DMS114 treated with DMSO at 0.1 percent for 48 hours (cell line): ENCODE results near the gene PET100.

Source experiments
- DNase-seq: peaks from one replicate; lab custom pipeline; 2025; ENCODE audit not compliant: unreplicated experiment; lab: John Stamatoyannopoulos, UW

The PET100 gene, protein sequence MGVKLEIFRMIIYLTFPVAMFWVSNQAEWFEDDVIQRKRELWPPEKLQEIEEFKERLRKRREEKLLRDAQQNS

DNA sequence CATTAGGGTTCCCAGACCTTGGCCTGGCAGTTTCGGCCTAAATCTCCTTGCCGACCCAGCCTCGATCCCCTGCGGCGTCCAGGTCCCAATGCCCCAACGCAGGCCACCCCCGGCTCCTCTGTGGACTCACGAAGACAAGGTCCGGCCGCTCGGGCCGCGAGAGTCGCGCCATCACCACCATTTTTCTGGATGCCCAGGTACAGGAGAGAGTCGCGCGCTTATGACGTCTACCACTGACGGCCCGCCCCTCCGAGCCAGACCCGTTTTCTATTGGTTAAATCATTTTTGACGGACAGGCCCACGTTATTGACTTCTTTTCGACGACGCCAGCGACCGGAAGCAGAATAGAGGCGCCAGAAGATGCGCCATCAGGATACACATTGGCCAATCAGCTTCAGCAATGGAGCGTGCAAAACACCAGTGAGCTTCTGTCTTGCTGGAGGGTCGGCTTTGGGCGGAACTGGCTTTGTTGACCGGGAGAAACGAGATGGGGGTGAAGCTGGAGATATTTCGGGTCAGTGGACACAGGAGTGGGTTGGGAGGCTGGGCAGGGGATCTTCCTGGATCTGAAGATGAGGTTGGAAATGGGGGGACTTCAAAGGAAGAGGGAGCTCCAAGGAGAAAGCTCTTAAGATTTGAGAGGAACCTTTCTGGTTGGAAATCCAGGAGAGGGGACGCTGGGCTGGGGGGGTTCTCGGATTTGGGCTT, at the start of gene PET100, which contains the start of gene XAB2:
TSS of gene PET100 (plus strand) at position 447 of the 708 bp plus-strand sequence. CDS start at position 488, 41 bp downstream.
TSS of gene XAB2 (minus strand) at position 199 of the 708 bp plus-strand sequence. CDS start at position 181, 18 bp downstream.
- peak; percentile 94 for DNase-seq

DNA sequence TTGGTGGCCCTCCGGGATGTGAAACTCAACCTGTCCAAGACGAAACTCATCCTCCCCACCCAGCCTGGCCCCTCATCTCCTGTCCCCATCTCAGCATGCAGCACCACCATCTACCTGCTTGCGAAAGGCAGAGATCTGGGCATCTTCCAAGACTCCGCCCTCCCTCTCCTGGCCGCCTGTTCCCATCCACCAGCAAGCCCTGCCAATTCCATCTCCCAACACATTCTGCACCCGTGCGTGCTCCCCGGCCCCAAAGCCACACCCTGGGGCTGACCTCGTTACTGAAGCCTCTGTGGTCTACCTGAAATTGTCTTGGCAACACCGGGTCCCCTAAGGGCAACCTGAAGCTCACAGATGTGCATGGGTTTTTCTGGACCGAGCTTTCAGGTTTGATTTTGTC, 47.1 kb upstream of the PET100 start:
- DNase-seq = no peak

DNA sequence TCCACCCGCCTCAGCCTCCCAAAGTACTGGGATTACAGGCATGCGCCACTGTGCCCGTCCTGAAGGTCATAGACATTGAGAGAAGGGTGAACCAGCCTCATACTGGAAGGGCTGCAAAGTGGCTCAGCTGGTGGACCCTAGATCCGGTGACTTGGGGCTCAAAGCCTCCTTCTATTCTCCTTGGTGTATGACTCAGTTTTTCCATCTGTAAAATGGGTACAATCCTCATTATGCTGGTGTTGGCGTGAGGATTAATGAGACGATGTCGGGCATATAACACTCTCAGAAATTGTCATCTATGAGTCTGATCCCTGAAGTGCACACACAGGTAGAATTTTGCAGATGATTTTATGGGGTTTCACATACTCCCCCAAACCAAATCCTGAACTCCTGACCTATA, 39.8 kb upstream of the PET100 start:
- DNase-seq = no peak

DNA sequence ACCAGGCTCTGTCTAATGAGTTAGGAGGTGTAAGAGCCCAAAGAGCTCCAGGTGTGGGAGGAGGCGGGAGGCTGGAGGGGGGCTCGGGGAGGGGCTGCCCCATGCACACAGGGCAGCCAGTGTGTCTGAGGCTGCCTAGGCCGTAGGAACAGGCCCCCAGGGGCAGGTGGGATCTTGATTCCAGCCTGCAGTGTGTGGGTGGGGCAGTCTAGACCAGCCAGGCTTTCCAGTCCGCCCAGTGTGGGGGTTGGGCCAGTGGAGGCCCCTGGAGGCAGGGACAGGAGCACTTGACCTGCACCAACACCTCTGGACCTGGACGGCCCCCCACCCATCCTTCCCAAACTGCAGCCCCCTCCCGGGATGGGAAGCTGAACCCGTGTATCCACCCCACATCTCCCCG, 39.3 kb upstream of the PET100 start:
- DNase-seq = no peak

DNA sequence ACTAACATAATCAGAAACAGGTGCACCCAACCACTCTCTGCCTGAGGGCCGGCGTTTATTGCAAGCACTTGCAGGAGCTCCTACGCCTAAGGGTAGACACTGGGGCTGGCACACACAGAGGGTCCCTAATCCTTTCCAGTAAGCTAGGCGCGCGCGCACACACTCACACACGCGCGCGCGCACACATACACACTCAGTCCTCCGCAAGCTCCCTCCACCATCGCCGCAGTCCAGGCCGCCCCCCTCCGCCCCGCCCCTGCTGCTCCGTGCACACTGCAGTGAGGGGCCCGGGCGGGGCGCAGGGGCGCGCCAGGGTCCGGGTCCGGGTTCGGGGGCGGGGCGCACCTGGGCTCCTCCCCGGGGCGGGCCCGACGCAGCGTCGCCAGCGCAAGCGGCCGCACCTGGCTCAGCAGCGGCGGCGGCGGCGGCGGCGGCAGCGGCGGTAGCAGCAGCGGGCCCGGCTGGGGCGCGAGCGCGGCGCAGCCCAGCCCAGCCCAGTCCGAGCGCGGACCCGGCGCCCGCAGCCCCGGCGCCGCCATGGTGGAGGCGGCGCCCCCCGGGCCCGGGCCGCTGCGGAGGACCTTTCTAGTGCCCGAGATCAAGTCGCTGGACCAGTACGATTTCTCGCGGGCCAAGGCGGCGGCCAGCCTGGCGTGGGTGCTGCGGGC, 34.0 kb upstream of the PET100 start, which contains the start of gene CAMSAP3:
TSS of gene CAMSAP3 (plus strand) at position 398 of the 668 bp plus-strand sequence. CDS start at position 538, 140 bp downstream.
- peak; percentile 4 for DNase-seq

DNA sequence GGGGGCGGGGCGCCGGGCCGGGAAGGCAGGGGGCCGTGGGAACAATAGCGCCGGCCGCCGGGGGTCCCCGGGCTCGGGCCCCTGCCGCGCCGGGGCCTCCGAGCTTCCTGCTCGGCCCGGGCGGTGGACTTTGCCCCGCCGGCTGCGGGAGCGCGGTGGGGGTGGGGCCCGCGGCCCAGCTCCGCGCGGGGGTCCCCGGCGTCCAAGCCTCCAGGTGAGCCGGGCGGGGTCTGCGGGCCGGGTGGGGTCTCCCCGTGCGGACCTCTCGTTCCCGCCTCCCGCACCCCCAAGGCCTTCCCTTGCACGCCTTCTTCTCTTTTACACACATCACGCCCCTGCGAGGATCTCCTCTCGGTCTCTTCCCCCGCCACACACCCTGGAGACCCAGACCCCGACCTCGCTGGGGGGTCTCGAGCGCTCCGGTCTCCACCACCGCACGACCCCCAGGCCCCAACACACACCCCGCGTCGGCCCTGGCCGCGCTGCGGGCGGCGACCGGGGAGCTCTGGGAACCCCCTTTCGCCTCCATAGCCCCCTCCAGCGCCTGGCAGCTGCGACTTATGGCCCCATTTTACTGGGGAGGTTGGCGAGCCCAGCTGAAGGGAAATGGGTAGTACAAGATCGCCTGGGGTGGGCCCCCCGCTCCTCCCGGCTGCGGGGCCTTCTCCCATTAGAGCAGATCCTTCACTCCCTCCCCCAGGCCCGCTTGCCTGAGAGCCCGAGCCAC, 33.2 kb upstream of the PET100 start:
- DNase-seq = no peak

DNA sequence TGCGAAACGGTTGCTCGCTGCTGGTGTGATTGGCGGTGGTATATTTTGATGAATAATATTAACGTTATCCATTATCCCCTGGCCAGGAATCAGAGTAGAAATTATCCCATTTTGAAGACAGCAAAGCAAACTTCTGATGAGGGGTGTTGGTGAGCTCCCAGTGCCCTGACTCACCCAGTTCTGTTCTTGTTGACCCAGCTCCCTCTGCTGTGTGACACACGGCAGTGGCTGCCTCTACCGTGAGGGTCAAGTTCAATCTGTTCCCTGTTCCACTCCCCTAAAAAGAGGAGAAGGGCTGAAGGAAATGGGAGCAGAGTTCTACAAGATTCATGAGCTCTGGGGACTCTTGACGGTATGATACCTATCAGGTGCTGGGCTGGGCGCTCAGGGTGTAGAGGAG, 31.9 kb upstream of the PET100 start:
- DNase-seq = no peak

DNA sequence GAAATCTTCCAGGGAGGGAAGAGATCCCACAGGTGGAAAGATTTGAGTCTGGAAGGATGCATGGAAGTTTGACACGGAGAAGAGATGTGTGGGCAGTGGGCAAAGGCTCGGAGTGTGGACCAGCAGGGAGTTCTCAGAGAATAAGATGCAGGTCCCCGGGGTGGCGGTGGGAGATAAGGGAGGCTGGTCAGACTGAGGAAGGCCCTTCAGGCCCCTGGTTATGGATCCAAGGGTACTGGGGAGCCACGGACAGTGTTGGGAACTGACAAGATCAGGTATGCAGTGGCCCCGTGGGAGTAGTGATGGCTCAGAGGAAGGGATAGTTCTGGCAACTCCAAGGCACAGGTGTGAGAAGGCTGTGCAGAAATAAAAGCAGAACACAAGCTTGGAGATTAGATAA, 31.4 kb upstream of the PET100 start:
- no peak for DNase-seq

DNA sequence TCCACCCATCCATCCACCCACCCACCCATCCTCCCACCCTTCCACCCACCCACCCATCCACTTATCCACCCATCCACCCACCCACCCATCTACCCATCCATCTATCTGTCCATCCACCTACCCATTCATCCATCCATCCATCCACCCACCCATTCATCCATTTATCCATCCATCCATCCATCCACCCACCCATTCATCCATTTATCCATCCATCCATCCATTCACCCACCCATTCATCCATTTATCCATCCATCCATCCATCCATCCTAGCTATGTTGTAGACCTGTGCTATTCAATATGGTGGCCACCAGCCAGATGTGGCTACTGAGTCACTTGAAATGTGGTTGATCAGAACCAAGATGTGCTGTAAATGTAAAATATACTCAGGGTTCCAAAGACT, 28.9 kb upstream of the PET100 start:
- no peak for DNase-seq

DNA sequence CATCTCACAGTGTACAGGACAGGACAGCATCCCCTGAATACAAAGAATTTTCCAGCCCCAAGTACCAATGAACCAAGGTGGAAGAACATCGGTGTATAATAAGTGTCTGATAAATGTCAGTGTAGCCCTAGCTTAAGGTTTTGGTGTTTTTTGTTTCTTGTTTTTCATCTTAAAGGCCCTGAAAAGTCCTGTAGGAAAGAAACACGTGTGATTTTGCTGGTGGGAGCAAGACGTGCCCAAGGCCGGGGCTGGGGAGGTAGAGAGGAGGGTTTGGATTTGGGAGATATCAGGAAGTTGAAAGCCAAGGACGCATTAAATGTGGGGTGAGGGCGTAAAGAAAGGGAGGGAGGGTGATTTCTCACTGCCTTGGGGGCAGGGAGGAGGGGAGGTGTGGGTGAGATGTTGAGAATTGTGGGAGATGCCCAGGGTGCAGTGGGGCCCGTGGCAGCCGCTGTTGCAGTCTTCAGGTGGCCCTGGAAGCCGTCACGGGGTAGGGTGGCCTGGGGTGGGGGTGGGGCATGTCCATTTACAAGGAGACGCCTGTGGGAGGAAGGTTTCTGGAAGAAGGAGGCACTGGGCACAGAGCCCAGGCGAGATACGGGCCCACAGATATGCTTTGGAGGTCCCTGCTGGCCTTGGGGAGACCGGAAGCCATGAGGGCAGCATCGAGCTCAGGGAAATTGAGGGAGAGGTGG, 27.2 kb upstream of the PET100 start:
- DNase-seq = no peak

DNA sequence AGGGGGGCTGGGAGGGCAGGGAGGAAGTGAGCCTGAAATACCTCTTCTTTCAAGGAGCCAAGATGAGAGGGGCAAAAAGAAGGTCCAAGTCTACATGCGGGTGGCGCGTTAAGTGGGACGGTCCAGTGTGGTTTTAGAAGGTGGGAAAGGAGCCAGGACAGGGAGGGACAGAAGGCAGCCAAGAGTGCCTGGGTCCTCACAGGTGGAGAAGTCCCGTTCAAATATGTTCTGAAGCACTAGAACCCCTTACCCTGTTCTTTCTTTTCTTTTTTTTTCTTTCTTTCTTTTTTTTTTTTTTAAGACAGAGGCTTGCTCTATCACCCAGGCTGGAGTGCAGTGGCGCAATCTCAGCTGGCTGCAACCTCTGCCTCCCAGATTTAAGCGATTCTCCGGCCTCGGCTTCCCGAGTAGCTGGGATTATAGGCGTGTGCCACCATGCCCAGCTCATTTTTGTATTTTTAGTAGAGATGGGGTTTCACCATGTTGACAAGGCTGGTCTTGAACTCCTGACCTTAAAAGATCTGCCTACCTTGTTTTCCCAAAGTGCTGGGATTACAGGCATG, 26.6 kb upstream of the PET100 start:
- no peak for DNase-seq

DNA sequence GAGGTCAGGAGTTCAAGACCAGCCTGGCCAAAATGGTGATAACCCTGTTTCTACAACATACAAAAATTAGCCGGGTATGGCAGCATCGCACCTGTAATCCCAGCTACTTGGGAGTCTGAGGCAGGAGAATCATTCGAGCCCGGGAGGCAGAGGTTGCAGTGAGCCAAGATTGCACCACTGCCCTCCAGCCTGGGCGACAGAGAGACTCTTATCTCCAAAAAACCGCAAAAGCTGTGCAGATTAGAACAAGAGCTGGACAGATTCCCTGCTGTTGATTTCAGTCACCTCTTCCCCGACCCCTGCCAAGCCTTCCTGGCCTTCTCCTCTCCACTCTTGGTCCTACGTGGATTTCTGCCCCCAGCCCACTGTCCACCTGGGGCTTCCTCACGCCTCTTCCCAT, 25.7 kb upstream of the PET100 start:
- DNase-seq = no peak

DNA sequence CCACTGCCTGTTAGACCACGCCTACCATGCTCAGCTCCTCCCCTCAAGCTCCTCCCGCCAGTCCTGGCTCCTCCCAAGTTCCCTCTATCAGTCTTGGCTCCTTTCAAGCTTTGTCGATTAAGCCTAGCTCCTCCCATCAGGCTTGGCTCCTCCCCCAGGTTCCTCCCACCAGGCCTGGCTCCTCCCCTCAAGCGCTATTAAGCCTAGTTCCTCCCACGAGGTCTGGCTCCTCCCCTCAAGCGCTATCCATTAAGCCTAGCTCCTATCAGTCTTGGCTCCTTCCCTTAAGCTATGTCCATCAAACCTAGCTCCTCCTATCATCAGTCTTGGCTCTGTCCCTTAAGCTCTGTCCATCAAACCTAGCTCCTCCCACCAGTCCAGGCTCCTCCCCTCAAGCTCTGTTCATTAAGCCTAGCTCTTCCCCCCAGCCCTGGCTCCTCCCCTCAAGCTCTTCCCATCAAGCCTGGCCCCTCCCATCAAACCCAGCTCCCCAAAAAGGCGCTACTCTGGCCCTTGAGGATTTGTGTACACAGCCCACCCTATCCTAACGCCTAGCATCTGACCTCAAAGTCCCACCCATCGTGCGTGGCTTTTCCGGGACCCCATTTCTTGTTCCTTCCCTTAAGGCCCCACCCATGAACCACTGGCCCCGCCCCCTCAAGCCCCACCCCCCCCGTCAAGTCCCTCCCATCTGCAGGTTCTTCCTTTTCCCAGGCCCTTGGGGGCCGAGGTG, 23.9 kb upstream of the PET100 start:
- DNase-seq = peak; percentile 13

DNA sequence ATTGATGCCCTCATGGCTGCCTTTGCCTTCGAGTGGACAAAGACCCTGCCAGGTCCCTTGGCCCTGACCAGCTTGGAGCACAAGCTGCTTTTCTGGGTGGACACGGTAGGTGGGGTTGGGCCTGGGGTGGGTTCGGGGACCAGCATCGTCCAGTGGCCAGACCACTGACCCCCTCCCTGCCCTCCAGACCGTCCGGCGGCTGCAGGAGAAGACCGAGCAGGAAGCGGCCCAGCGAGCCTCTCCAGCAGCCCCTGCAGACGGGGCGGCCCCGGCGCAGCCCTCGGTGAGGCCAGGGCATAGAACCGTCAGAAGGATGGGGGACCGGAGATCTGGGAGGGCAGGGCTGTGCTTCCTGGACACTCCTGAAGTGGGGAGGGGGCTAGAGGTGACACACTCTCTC, 23.3 kb upstream of the PET100 start:
- no peak for DNase-seq

DNA sequence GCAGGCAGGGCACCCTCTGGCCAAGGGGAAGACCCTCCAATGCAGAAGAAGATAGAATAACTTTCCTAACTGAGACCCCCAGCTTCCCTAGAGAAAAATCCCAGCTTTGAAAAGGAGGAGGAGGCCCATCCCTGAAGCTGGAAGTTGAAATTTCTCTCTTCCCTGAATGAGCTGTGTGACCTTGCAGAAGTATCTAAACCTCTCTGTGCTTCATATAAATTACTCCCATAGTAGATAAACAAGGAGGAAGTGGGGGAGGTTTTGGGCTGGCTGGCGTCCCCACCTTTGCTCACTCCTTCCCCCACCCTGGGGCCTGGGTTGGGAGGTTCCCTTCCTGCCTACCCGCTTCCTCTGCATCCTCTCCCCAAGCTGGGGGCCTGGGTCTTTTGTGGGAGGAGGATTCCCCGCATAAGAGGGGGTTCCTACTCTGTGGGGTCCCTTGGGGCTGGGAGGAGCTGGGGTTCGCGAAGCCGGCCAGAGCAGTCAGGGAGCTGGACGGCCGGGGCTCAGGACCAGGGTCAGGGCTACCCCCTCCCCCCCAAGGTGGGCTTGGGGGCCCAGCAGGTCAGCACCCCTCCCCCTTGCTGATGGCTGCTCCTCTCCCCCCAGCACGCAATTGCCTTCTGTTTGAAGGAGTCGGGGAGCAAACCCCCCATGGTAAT, 22.2 kb upstream of the PET100 start:
- DNase-seq = no peak

DNA sequence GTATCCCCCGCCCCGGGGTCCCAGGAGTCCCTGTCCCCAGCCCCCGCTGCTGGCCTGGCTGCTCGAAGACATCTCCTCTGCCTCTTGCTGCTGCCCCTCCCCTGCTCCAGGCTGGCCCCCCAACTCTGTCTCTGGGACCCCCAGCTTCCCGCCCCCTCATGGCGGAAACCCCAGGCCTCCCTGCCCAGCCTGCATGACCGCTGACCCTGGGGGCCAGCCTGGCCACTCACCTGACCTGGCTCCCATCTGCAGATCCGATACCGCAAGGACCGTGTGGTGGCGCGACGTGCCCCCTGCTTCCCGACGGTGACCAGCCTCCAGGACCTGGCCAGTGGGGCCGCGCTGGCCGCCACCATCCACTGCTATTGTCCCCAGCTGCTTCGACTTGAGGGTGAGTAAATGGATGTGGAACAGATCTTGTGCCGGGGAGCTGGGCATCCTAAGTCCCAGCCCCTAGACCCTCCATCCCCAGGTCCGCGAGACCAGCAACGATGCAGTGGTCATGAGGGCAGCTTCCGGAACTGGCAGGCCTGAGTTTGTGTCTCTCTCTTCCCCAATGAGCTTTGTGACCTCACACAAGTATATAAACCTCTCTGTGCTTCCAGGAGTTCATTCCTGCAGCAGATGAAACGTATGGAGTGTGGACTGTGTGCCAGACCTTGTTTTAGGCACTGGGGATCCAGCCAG, 21.6 kb upstream of the PET100 start:
- no peak for DNase-seq

DNA sequence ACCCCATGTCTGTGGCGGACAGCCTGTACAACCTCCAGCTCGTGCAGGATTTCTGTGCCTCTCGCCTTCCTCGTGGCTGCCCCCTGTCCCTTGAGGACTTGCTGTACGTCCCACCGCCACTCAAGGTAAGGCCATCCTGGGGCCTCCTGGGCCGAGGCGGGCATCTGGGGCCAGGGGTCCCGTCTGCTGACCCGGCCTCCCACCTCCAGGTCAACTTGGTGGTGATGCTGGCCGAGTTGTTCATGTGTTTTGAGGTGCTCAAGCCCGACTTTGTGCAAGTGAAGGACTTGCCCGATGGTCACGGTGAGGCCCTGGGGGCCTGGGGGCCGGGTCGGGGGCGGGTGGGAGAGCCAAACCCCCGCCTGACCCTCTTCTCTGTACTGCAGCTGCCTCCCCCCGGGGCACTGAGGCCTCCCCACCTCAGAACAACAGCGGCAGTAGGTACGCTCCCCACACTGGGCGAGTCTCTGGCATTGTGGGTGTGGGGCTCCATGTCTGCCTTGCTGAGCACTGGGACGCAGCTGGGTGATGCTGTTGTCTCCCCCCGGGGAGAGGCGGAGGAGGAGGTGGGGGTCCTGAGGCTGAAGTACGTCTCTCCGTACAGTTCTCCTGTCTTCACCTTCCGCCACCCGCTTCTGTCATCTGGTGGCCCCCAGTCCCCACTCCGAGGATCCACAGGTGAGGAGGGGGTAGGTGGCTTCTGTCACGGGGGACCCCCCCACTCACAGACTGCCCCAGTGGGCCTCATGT, 18.9 kb upstream of the PET100 start:
- DNase-seq = no peak

DNA sequence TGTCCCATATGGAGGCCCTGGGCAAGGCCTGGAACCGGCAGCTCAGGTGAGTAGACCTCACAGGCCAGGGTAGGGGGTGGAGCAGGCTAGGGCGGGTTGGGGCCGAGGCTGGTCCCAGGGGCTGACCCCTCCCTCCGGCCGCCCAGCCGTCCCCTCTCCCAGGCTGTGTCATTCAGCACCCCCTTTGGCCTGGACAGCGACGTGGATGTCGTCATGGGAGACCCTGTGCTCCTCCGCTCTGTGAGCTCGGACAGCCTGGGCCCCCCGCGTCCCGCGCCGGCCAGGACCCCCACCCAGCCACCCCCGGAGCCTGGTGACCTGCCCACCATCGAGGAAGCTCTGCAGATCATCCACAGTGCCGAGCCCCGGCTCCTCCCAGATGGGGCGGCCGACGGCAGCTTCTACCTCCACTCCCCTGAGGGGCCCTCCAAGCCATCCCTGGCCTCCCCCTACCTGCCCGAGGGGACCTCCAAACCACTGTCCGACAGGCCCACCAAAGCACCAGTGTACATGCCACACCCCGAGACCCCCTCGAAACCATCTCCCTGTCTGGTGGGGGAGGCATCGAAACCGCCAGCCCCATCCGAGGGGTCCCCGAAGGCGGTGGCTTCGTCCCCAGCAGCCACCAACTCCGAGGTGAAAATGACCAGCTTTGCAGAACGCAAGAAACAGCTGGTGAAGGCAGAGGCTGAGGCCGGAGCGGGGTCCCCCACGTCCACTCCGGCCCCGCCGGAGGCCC, 17.9 kb upstream of the PET100 start:
- DNase-seq = no peak
